HepG2 (cell line): ENCODE data around the gene SDCCAG8. TPM values are rescaled to one million over a fixed set of nuclear protein-coding genes. Genes with fewer than 3 reads are reported as not detected.

Source experiments
- ATAC-seq: fragments of 200-7000 bp; cut with Tn5 transposase; 3 replicates; pipeline ENCODE4 v1.9.1; 2020; ENCODE audit warnings: mild to moderate bottlenecking, moderate library complexity
- BruUV-seq: library from RNA; stranded (reverse); fragments of 400-500 nt; replicated peaks from 2 replicates; lab custom pipeline; 2021; lab: Mats Ljungman, UMichigan
- CTCF ChIA-PET: fragments of 300-600 bp; formaldehyde crosslinking; extraction: SDS; loops from one replicate; lab custom pipeline; 2021; ENCODE audit warnings: low total read pairs, inconsistent platforms, low intra/inter-chr PET ratio; lab: Yijun Ruan, JAX
- POLR2A ChIA-PET: fragments of 350-600 bp; sonication (Branson Sonifier 250); formaldehyde crosslinking; loops from one replicate; lab custom pipeline; 2020; ENCODE audit warnings: antibody characterized with exemption, inconsistent platforms; lab: Yijun Ruan, JAX
- DNase-seq: peaks from one replicate; pipeline ENCODE4 v3.0.0-alpha.2; 2015; ENCODE audit warnings: low spot score
- FAIRE-seq: peaks from 3 replicates; lab custom pipeline; 2011; peaks lifted over from hg19 to GRCh38; lab: Jason Lieb, UNC
- H2AFZ ChIP-seq: one replicate; pipeline ENCODE4 v1.6.1; 2011; ENCODE audit warnings: low read length, inconsistent platforms
- H3K27ac ChIP-seq: fragments of 300-600 bp; 3 replicates; pipeline ENCODE4 v1.8.0; 2011; ENCODE audit warnings: mixed run types, mild to moderate bottlenecking, mixed read lengths, low read length, inconsistent platforms; ENCODE audit not compliant: insufficient read depth; ENCODE audit errors: extremely low read length
- H3K27me3 ChIP-seq, 2 experiments: fragments of 200-600 bp in 1 of 2; 2 replicates in 1 of 2; 3 replicates in 1 of 2; pipeline versions ENCODE4 v1.6.0 to v1.8.0; 2011; ENCODE audit warnings: low read length in 2 of 2, mild to moderate bottlenecking in 2 of 2, moderate library complexity in 2 of 2, inconsistent platforms in 1 of 2; ENCODE audit not compliant: insufficient read depth in 2 of 2, control insufficient read depth in 1 of 2
- H3K36me3 ChIP-seq, 2 experiments: fragments of 200-600 bp in 1 of 2; replicated peaks in 1 of 2; 2 replicates in 1 of 2; 3 replicates in 1 of 2; pipeline versions ENCODE4 v1.5.1 to v1.8.0; 2011; ENCODE audit warnings: low read length in 2 of 2, inconsistent platforms in 1 of 2; ENCODE audit not compliant: insufficient read depth in 2 of 2, control insufficient read depth in 1 of 2
- H3K4me1 ChIP-seq: 2 replicates; pipeline ENCODE4 v1.5.1; 2012; ENCODE audit warnings: low read length, inconsistent platforms; ENCODE audit not compliant: insufficient read depth
- H3K4me2 ChIP-seq: 2 replicates; pipeline ENCODE4 v1.6.0; 2011; ENCODE audit warnings: low read depth, low read length, inconsistent platforms
- H3K4me3 ChIP-seq, 3 experiments: fragments of 200-600 bp in 1 of 3; sonication (generic), shearing (Covaris generic) in 1 of 3; replicated peaks in 1 of 3; 2 replicates each; pipeline ENCODE4 v1.5.1; 2011 to 2016; ENCODE audit warnings: low read length in 3 of 3, inconsistent platforms in 2 of 3, low read depth in 2 of 3, mild to moderate bottlenecking in 2 of 3, control low read depth in 1 of 3, mixed read lengths in 1 of 3; ENCODE audit not compliant: insufficient read depth in 1 of 3
- H3K79me2 ChIP-seq: one replicate; pipeline ENCODE4 v1.6.1; 2011; ENCODE audit warnings: low read length, inconsistent platforms; ENCODE audit not compliant: insufficient read depth
- H3K9ac ChIP-seq: 2 replicates; pipeline ENCODE4 v1.6.0; 2011; ENCODE audit warnings: mild to moderate bottlenecking, low read depth, low read length, inconsistent platforms; ENCODE audit not compliant: insufficient read depth
- H3K9me3 ChIP-seq: 2 replicates; pipeline ENCODE4 v1.5.1; 2012; ENCODE audit warnings: mild to moderate bottlenecking, low read length
- H4K20me1 ChIP-seq: 2 replicates; pipeline ENCODE4 v1.6.0; 2011; ENCODE audit warnings: inconsistent platforms, mild to moderate bottlenecking, low read length, moderate library complexity; ENCODE audit not compliant: insufficient read depth
- SMARCE1 ChIP-seq: fragments of 450-650 bp; IDR thresholded peaks from 2 replicates; pipeline ENCODE4 v1.6.1; 2017; ENCODE audit warnings: borderline replicate concordance
- TFDP2 ChIP-seq: sonication (generic); formaldehyde crosslinking; IDR thresholded peaks from 2 replicates; pipeline ENCODE4 v1.4.0; 2020; ENCODE audit warnings: missing genetic modification reagents
- ZSCAN20 ChIP-seq: sonication (generic); formaldehyde crosslinking; IDR thresholded peaks from 2 replicates; pipeline ENCODE4 v1.4.0; 2020; ENCODE audit warnings: missing genetic modification reagents, mild to moderate bottlenecking, borderline replicate concordance
- WGBS: methylation state at CpG from one replicate; pipeline ENCODE4 v1.1.6; 2017; ENCODE audit warnings: low lambda C conversion rate; 5-methylcytosine and 5-hydroxymethylcytosine counted together
- in situ Hi-C: cut with HindIII; loops from 2 replicates; pipeline ENCODE4 v1.10.0; 2017; ENCODE audit warnings: low pct_unique_long_range_greater_than_20kb; ENCODE audit not compliant: extremely low pct_ligation_motif_present
- intact Hi-C: fragments of 100-400 bp; cut with micrococcal nuclease; formaldehyde crosslinking; loops from one replicate; pipeline ENCODE4 v1.10.0; 2022; ENCODE audit not compliant: unreplicated experiment
- polyA plus RNA-seq, 8 experiments: library from polyadenylated mRNA; depleted of rRNA in 3 of 8; stranded (reverse) in 7 of 8; unstranded in 1 of 8; fragments of >200 nt; fragmentation: Illumina TruSeq in 4 of 8; extraction: Trizol in 4 of 8; gene quantifications; 2 replicates each; pipeline versions ENCODE4 v1.2.1 to v1.2.3, GENCODE V29; 2011 to 2016; ENCODE audit warnings: low read depth in 4 of 8, missing spikeins in 1 of 8, mixed read lengths in 1 of 8; ENCODE audit not compliant: insufficient read depth in 1 of 8
- total RNA-seq, 5 experiments: library from RNA; depleted of rRNA; stranded (reverse); fragments of >200 nt; fragmentation: Illumina TruSeq; extraction: Trizol; gene quantifications; 2 replicates each; pipeline ENCODE4 v1.2.3, GENCODE V29; 2016; ENCODE audit warnings: low read depth in 1 of 5
- TF ChIP-seq, protein P1 (sequence below): sonication (generic); formaldehyde crosslinking; conservative IDR thresholded peaks from 2 replicates; pipeline ENCODE4 v1.5.0; 2020; ENCODE audit warnings: missing genetic modification reagents

The SDCCAG8 gene
- total and polyA plus RNA-seq, 2 of the 13 experiments (the other 11 are each of a cell fraction or from before 2014, with no cell fraction given), result 9.5 to 13.4 TPM

GRCh38 chr1:243500512-243500911, 244.7 kb downstream of the SDCCAG8 start (continued):
- TF ChIP-seq TFDP2, result no peak
- TF ChIP-seq, protein P1, sequence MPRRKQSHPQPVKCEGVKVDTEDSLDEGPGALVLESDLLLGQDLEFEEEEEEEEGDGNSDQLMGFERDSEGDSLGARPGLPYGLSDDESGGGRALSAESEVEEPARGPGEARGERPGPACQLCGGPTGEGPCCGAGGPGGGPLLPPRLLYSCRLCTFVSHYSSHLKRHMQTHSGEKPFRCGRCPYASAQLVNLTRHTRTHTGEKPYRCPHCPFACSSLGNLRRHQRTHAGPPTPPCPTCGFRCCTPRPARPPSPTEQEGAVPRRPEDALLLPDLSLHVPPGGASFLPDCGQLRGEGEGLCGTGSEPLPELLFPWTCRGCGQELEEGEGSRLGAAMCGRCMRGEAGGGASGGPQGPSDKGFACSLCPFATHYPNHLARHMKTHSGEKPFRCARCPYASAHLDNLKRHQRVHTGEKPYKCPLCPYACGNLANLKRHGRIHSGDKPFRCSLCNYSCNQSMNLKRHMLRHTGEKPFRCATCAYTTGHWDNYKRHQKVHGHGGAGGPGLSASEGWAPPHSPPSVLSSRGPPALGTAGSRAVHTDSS (CRISPR knock-in tag), result no peak

- Histone ChIP-seq H3K9ac (no peak overlapping the region), H3K27ac (no peak overlapping the region), H3K36me3 (no peaks in the 10 kb centered on the region), H3K4me1 (peaks cover 8% of the 10 kb centered on the region), H4K20me1 (no peaks in the 10 kb centered on the region), H3K4me2 (no peak overlapping the region), H3K9me3 (no peaks in the 10 kb centered on the region), H3K27me3 (no peaks in the 10 kb centered on the region), H3K4me3 (no peak overlapping the region), H3K79me2 (no peaks in the 10 kb centered on the region), H2AFZ (no peak overlapping the region)
- intact Hi-C loops, result loop anchor here (10.0 kb wide), 1 partner anchor 156 kb away; no protein-coding TSS in a partner anchor
- no peak for TF ChIP-seq SMARCE1
- TF ChIP-seq ZSCAN20, result no peak
- WGBS, result 85% methylated on average over 5 of the region's 5 CpGs
- ATAC-seq, result no peak
- BruUV-seq, result no TSS peak
- POLR2A ChIA-PET, result no interaction called here
- CTCF ChIA-PET, result no interaction called here
- in situ Hi-C loops, result no loop called here
- no peak for DNase-seq
- no peak for FAIRE-seq
Measured at GRCh38 chr1:243501002-243501401, 245.2 kb downstream of the SDCCAG8 start.
